ENCODE data around the gene CERK. TPM values are rescaled to one million over a fixed set of nuclear protein-coding genes. Genes with fewer than 3 reads are reported as not detected.

CERK gene
- total and polyA plus RNA-seq, 9 of the 15 experiments (the other 6 are each of a cell fraction or from before 2014, with no cell fraction given): 1.1 to 14.9 (median 8.7) TPM

GRCh38 chr22:46754110-46754799 is 16.2 kb upstream of the CERK start (continued):
- TF ChIP-seq ATF2 (CRISPR knock-in tag; IDR thresholded peaks at IDR 0.05): no peak
- TF ChIP-seq BRF2 (IDR thresholded peaks at IDR 0.05; ENCODE audit: borderline replicate concordance, insufficient read depth, insufficient read length): no peak
- TF ChIP-seq RB1 (IDR thresholded peaks at IDR 0.05; ENCODE audit: low read depth): no peak
- TF ChIP-seq CHD4 (IDR thresholded peaks at IDR 0.05; ENCODE audit: insufficient read depth, insufficient replicate concordance, low read depth, low read length, poor library complexity, severe bottlenecking): no peak
- no peak for TF ChIP-seq NFYB (IDR thresholded peaks at IDR 0.05; ENCODE audit: extremely low read depth, insufficient read length)
- no peak for TF ChIP-seq ZFP30 (CRISPR knock-in tag; IDR thresholded peaks at IDR 0.05; ENCODE audit: borderline replicate concordance)
- TF ChIP-seq SMARCB1 (IDR thresholded peaks at IDR 0.05; ENCODE audit: insufficient read length, low read depth): no peak
- TF ChIP-seq NCOA6 (IDR thresholded peaks at IDR 0.05): no peak
- no peak for TF ChIP-seq ESRRA (IDR thresholded peaks at IDR 0.05; ENCODE audit: borderline replicate concordance, low read depth)
- no peak for TF ChIP-seq SIX5 (IDR thresholded peaks at IDR 0.05; ENCODE audit: borderline replicate concordance in 1 of 2, insufficient read depth in 1 of 2, low read depth in 1 of 2, low read length in 2 of 2)
- TF ChIP-seq ZNF140 (CRISPR knock-in tag; IDR thresholded peaks at IDR 0.05): no peak
- TF ChIP-seq PHB (CRISPR knock-in tag; IDR thresholded peaks at IDR 0.05): no peak
- no peak for TF ChIP-seq RHOXF2B (CRISPR knock-in tag; conservative IDR thresholded peaks at IDR 0.05)
- no peak for TF ChIP-seq STAT6 (CRISPR knock-in tag; IDR thresholded peaks at IDR 0.05)
- TF ChIP-seq HNRNPK (IDR thresholded peaks at IDR 0.05; ENCODE audit: low read depth, low read length, poor library complexity, severe bottlenecking): no peak
- no peak for TF ChIP-seq CBX2 (IDR thresholded peaks at IDR 0.05; ENCODE audit: insufficient read depth, low read length, poor library complexity, severe bottlenecking)
- no peak for TF ChIP-seq CREBBP (IDR thresholded peaks at IDR 0.05; ENCODE audit: low read depth, low read length)
- no peak for TF ChIP-seq ZNF75A (CRISPR knock-in tag; IDR thresholded peaks at IDR 0.05)
- no peak; the same call in 1 of the 2 replicates for TF ChIP-seq SMARCC2 (IDR thresholded peaks at IDR 0.05; ENCODE audit: low read depth)
